NCI-H345 treated with DMSO at 0.1 percent for 48 hours (cell line): Measurements from ENCODE around the gene TRNAU1AP.
"Not testable (repeated sequence)": the region's sequence is repeated elsewhere in the genome, so short reads cannot be mapped to it uniquely, and the experiment has no call there.

Source experiments
- DNase-seq: peaks from one replicate; lab custom pipeline; 2025; ENCODE audit not compliant: unreplicated experiment; lab: John Stamatoyannopoulos, UW

Gene TRNAU1AP

DNA sequence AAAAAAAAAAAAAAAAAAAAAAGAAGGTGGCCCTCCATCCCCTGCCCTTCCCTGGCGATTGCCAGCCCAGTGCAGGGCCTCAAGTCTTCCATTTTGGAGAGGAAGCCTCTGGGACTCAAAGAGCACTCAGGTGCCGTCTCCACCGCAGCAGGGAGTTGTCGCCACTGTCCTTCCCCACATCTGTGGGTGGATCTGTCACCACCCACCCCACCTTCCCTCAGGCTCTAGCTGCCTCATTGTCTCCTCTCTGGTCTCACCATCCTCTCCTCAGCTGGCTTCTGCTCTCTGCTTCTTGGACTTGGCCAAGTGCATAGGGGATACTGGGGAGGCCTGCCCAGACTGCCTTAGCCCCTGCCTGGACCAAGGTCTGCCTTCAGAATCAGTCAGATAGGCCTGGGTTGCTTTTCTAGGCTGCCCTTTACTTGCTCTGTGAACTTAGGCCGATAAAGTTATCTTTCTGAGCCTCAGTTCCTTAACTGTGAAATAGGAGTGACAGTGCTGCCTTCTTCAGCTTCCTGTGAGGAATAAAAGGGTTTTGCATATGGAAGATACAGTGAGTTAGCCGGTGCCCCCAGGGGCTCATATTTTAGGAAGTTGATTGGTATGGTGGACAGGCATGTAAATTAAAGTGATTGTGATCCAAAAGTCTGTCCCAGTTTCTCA is 31.3 kb upstream of the TRNAU1AP start:
- DNase-seq: no peak

GRCh38 chr1:28522537-28522936 is 30.3 kb upstream of the TRNAU1AP start:
- not testable (repeated sequence) for DNase-seq

DNA sequence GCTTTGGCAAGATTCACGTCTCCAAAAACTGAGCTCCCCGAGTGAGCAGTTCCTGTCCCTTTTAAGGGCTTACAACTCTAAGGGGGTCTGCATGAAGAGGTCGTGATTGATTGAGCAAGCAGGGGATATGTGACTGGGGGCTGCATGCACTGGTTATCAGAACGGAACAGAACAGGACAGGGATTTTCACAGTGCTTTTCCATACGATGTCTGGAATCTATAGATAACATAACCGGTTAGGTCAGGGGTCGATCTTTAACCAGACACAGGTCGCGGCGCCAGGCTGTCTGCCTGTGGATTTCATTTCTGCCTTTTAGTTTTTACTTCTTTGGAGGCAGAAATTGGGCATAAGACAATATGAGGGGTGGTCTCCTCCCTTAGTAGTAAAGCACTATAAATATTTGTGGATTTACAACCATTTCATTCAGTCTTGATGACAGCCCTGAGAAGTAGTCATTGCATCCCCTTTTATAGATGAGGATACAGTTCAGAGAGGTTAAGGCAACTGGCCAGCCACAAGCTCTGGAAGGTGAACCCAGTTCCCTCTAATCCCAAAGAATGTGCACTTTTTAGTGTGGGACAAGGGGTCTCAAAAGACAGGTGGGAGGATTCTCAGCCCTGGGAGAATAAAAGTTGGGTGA is 27.8 kb upstream of the TRNAU1AP start:
- DNase-seq: not testable (repeated sequence)

- DNase-seq: no peak
Observed at GRCh38 chr1:28526886-28527285, 26.0 kb upstream of the TRNAU1AP start.

DNA sequence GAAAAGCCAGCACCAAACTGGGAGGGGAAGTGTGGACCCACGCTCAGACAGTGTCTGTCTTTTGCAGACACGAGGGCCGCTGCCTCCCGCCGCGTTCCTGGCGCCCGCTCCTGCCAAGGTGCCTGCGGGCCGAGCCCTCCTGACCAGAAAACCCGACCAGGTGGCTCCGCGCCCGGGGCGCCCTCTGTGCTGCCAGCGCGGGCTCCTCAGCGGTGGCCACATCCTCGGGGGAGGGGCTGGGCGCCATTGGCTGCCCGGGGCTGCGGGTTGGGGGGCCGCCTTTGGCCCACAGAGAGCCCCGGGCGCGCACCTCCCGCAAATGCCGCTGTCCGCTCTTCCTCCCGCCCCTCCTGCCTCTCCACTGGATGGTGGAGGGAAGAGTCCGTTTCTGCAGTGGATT is 22.4 kb upstream of the TRNAU1AP start:
- DNase-seq: no peak

- DNase-seq: no peak
Observed at GRCh38 chr1:28534671-28535070, 18.2 kb upstream of the TRNAU1AP start.

GRCh38 chr1:28535180-28535579 is 17.7 kb upstream of the TRNAU1AP start:
- no peak for DNase-seq

DNA sequence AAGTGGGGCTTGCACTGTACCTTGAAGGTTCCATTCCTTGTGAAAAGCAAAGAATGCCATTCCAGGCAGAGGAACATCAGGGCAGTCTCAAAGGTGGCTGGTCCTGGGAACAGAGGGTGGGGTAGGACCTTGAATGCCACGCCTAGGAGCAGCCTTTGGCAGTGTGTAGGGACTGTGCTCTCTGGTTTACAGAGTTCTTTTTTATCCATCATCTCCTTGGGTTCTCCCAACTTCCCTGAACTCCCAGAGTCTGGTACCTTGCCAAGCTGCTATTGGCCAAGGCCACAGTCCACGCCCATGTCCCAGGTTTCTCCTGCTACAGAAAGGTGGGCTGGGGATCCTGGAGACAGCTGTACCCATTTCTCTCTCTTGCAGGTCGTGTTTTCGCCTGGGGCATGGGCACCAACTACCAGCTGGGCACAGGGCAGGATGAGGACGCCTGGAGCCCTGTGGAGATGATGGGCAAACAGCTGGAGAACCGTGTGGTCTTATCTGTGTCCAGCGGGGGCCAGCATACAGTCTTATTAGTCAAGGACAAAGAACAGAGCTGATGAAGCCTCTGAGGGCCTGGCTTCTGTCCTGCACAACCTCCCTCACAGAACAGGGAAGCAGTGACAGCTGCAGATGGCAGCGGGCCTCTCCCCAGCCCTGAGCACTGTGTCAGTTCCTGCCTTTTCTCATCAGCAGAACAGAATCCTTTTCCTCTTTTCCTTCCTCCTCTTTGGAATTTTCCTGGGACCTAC is 15.3 kb upstream of the TRNAU1AP start:
- DNase-seq: no peak

- DNase-seq: no peak
Observed at GRCh38 chr1:28538286-28538685, 14.6 kb upstream of the TRNAU1AP start.

- DNase-seq: no peak
Observed at GRCh38 chr1:28540651-28541050, 12.2 kb upstream of the TRNAU1AP start.

- not testable (repeated sequence) for DNase-seq
Observed at GRCh38 chr1:28541414-28542015, 11.4 kb upstream of the TRNAU1AP start.

GRCh38 chr1:28545246-28545628 is 7.6 kb upstream of the TRNAU1AP start:
- DNase-seq: no peak

DNA sequence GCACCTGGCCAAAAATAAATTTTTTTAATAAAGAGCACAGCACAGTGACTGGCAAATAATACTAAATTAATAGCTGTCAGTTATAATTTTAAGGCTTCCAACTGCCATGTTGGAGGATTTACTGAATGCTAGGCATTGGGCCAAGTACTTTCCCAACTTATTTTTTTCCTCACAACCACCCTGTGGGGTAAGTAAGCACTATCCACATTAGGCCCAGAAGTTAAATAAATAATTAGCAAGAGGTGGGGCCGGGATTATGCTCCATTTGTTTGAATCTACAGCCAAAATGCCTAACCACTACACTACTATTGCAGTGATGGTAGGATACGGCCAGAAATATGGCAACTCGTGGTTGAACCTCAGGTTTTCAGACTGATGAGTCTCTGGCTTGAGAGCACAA is 4.6 kb upstream of the TRNAU1AP start:
- DNase-seq: no peak

GRCh38 chr1:28551381-28551780 is 1.5 kb upstream of the TRNAU1AP start:
- no peak for DNase-seq

GRCh38 chr1:28560886-28561285 is 8.0 kb downstream of the TRNAU1AP start:
- DNase-seq: no peak

DNA sequence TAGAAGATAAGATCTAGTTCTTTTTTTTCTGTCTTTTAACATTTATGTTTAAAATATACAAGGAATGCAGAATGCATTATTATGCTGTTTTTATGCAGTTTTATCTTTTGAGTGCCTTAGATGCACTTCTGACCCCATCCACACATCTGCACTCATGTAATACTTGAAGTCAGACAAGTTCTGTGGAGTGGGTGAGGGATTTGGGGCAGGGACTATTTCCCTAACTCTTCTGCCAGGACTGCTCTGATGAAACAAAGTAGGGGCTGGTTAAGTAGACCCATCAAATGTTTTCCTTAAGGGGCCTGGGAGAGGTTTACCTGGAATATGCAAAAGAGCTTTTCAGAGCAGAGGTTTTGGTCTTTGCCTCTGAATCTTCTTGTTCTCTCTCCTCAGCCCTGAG is 11.4 kb downstream of the TRNAU1AP start:
- DNase-seq: no peak

DNA sequence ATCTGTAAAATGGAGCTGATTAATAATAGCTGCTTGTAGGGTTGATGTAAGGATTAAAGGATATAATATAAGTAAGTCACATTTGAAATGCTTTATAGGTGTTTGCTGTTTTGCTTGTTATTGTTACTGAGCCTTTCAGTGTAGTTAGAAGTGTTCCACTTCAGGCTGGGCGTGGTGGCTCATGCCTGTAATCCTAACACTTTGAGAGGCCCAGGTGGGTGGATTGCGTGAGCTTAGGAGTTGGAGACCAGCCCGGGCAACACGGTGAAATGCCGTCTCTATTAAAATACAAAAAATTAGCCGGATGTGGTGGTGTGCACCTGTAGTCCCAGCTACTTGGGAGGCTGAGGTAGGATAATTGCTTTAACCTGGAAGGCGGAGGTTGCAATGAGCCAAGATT is 12.2 kb downstream of the TRNAU1AP start:
- DNase-seq: no peak

DNA sequence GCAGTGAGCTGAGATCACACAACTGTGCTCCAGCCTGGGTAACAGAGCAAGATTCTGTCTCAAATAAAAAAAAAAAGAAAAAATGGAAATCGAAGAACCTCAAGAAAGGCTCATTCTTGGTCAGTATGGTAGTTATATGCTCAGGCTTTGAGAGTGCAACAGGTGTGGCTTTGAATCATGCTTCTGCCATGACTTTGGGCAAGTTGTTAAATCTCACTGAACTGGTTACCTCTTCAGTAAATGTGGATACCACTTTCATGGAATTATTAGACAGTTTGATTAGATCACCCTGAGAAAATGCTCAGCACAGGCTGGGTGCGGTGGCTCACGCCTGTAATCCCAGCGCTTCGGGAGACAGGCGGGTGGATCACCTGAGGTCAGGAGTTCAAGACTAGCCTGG is 12.8 kb downstream of the TRNAU1AP start:
- DNase-seq: no peak

GRCh38 chr1:28566931-28567330 is 14.0 kb downstream of the TRNAU1AP start:
- no peak for DNase-seq

DNA sequence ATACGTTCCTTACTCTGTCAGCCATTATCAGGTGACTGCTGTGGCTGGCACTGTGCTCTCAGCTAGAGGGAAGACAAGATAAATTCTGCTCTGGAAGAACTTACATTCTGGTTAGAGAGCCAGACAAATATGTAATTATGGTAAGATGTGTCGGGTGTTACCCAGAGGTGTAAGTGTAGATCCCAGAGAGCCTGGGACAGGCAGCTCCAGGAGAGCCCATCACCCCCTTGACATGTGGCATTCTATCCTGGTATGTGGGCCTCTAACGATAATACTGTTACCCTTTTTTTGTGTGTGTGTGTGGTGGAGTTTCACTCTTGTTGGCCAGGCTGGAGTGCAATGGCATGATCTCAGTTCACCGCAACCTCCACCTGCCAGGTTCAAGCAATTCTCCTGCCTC is 19.0 kb downstream of the TRNAU1AP start:
- no peak for DNase-seq

DNA sequence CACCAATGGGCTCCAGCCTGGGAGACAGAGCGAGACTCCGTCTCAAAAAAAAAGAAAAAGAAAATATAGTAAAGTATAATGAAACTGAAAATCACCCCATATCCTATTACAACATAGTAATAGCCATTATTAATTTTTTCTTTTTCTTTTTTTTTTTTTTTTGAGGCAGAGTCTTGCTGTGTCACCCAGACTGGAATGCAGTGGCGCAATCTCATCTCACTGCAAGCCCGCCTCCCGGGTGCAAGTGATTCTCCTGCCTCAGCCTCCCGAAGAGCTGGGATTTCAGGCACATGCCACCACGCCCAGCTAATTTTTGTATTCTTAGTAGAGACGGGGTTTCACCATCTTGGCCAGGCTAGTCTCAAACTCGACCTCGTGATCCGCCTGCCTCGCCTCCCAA is 20.0 kb downstream of the TRNAU1AP start:
- not testable (repeated sequence) for DNase-seq

DNA sequence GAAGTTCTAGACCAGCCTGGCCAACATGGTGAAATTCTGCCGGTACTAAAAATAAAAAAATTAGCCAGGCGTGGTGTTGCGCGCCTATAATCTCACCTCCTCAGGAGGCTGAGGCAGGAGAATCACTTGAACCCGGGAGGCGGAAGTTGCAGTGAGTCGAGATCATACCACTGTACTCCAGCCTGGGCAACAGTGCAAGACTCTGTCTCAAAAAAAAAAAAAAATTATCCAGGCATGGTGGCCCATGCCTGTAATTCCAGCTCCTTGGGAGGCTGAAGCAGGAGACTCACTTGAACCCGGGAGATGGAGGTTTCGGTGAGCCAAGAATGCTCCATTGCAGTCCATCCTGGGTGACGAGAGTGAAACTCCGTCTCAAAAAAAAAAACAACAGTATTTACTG is 20.7 kb downstream of the TRNAU1AP start:
- DNase-seq: no peak
